Activated CD8-positive, alpha-beta memory T cell treated with anti-CD3 and anti-CD28 coated beads for 48 hours (primary cell): ENCODE data around the gene CHAD.

Source experiments
- DNase-seq, 3 experiments: peaks; one replicate each; pipeline ENCODE4 v3.0.0-alpha.2; 2020; ENCODE audit warnings: low read depth in 2 of 3, low spot score in 2 of 3

CHAD gene

GRCh38 chr17:50458701-50459676 lies 9.7 kb downstream of the CHAD start:
- no peak for DNase-seq

- DNase-seq, result no peak
These were observed 10.4 kb downstream of the CHAD start for GRCh38 chr17:50458270-50458669.

GRCh38 chr17:50457621-50458020 lies 11.1 kb downstream of the CHAD start:
- DNase-seq, result no peak

- no peak for DNase-seq
These were observed 14.8 kb downstream of the CHAD start for GRCh38 chr17:50453901-50454300.

- DNase-seq, result no peak
These were observed 15.9 kb downstream of the CHAD start for GRCh38 chr17:50452630-50453300.

- DNase-seq, result no peak
These were observed 16.6 kb downstream of the CHAD start for GRCh38 chr17:50451943-50452629.

- DNase-seq, result no peak
These were observed 20.0 kb downstream of the CHAD start for GRCh38 chr17:50448643-50449042.

GRCh38 chr17:50447870-50448595 lies 20.6 kb downstream of the CHAD start:
- no peak for DNase-seq

- no peak for DNase-seq
These were observed 22.9 kb downstream of the CHAD start for GRCh38 chr17:50445730-50446325.

GRCh38 chr17:50444841-50445715 lies 23.6 kb downstream of the CHAD start:
- DNase-seq, result no peak

- no peak for DNase-seq
These were observed 25.1 kb downstream of the CHAD start for GRCh38 chr17:50443505-50443974.

GRCh38 chr17:50440838-50441829 lies 27.5 kb downstream of the CHAD start:
- no peak for DNase-seq

- DNase-seq, result no peak
These were observed 28.4 kb downstream of the CHAD start for GRCh38 chr17:50440172-50440837.

- DNase-seq, result no peak
These were observed 29.7 kb downstream of the CHAD start for GRCh38 chr17:50439008-50439407.

GRCh38 chr17:50437409-50437808 lies 31.3 kb downstream of the CHAD start:
- DNase-seq, result no peak

GRCh38 chr17:50432125-50432762 lies 36.4 kb downstream of the CHAD start:
- no peak for DNase-seq
